Keratinocyte (primary cell): Measurements from ENCODE around the gene SLC30A3.

Experiments used
- EZH2 ChIP-seq: IDR thresholded peaks from one replicate; pipeline ENCODE4 v1.6.1; 2012; ENCODE audit warnings: inconsistent platforms, mild to moderate bottlenecking, low read length, moderate library complexity
- TF ChIP-seq, protein P1 (sequence below), 3 experiments: IDR thresholded peaks in 1 of 3; conservative IDR thresholded peaks in 1 of 3; optimal IDR thresholded peaks in 1 of 3; 2 replicates in 2 of 3; 3 replicates in 1 of 3; pipeline versions ENCODE3 to v1.5.1; 2011; ENCODE audit warnings: low read length in 3 of 3, mild to moderate bottlenecking in 3 of 3, moderate library complexity in 2 of 3, control low read depth in 1 of 3, inconsistent platforms in 1 of 3; ENCODE audit not compliant: insufficient read depth in 2 of 3; ENCODE audit errors: extremely low read depth in 1 of 3

DNA sequence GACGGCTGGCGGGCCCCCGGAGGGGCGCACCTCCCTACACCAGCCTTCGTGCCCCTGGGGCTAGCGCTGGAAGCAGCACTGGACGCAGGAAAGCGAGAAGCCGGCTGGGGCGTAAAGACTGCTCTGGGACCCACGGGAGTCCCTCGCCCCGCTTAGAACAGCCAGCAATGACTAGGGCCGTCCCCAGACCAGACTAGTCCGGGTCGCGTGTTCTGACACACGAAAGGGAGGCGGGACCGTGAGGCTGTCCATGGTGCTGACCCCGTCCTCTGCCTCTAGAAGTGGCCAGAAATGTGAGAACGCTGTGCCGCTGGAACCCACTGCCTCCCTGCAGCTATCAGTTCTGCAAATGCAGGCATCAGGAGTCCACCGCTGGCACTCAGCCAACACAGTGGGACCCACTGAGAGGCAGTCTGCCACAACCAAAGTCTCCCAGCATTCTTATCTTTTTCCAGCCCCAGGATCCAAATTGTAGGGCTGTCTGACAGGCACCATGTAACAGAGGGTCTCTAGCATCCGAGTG lies 45.6 kb upstream of the SLC30A3 start, which contains the start of gene UCN:
- TF ChIP-seq, protein P1, sequence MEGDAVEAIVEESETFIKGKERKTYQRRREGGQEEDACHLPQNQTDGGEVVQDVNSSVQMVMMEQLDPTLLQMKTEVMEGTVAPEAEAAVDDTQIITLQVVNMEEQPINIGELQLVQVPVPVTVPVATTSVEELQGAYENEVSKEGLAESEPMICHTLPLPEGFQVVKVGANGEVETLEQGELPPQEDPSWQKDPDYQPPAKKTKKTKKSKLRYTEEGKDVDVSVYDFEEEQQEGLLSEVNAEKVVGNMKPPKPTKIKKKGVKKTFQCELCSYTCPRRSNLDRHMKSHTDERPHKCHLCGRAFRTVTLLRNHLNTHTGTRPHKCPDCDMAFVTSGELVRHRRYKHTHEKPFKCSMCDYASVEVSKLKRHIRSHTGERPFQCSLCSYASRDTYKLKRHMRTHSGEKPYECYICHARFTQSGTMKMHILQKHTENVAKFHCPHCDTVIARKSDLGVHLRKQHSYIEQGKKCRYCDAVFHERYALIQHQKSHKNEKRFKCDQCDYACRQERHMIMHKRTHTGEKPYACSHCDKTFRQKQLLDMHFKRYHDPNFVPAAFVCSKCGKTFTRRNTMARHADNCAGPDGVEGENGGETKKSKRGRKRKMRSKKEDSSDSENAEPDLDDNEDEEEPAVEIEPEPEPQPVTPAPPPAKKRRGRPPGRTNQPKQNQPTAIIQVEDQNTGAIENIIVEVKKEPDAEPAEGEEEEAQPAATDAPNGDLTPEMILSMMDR (optimal IDR thresholded peaks at IDR 0.05 in 1 of 3, IDR thresholded peaks at IDR 0.05 in 1 of 3, conservative IDR thresholded peaks at IDR 0.05 in 1 of 3; ENCODE audit: extremely low read depth in 1 of 3, insufficient read depth in 2 of 3, low read length in 3 of 3), result no peak
- no peak for TF ChIP-seq EZH2
